Activated T-cell treated with anti-CD3 and anti-CD28 coated beads, Interleukin-2, amount 50 U/mL, for 72 hours (primary cell): ENCODE results near the gene EMILIN1. TPM values are rescaled to one million over a fixed set of nuclear protein-coding genes. Genes with fewer than 3 reads are reported as not detected.
"Not testable (repeated sequence)": the region's sequence is repeated elsewhere in the genome, so short reads cannot be mapped to it uniquely, and the experiment has no call there.

Source experiments
- ATAC-seq, 2 donors: fragments of 150-1000 bp; cut with Tn5 transposase; replicated peaks in 1 of 2; 2 replicates each; pipeline ENCODE4 v1.10.0; 2021; ENCODE audit warnings: moderate library complexity in 2 of 2, mild to moderate bottlenecking in 1 of 2
- DNase-seq, 2 donors: peaks; one replicate each; pipeline ENCODE4 v3.0.0; 2021 to 2022; ENCODE audit warnings: mixed read lengths in 1 of 2
- H3K27ac Mint-ChIP-seq: one replicate; pipeline ENCODE4 v1.8.0; 2022; ENCODE audit warnings: mild to moderate bottlenecking, moderate library complexity, mixed read lengths
- H3K27me3 Mint-ChIP-seq: one replicate; pipeline ENCODE4 v1.8.0; 2022; ENCODE audit warnings: low read depth, mixed read lengths
- H3K36me3 Mint-ChIP-seq, 2 donors: one replicate each; pipeline ENCODE4 v1.8.0; 2022; ENCODE audit warnings: mixed read lengths in 2 of 2, mild to moderate bottlenecking in 1 of 2; ENCODE audit not compliant: insufficient read depth in 2 of 2
- H3K4me1 Mint-ChIP-seq: one replicate; pipeline ENCODE4 v1.8.0; 2022; ENCODE audit warnings: low read depth, mixed read lengths
- H3K4me3 Mint-ChIP-seq, 2 donors: one replicate each; pipeline ENCODE4 v1.8.0; 2022; ENCODE audit warnings: mild to moderate bottlenecking in 2 of 2, mixed read lengths in 2 of 2, moderate library complexity in 2 of 2
- H3K9me3 Mint-ChIP-seq, 2 donors: one replicate each; pipeline ENCODE4 v1.8.0; 2022; ENCODE audit warnings: mixed read lengths in 2 of 2
- total RNA-seq, 2 donors: library from RNA; stranded (reverse); gene quantifications; one replicate each; pipeline ENCODE4 v1.2.3, GENCODE V29; 2022

Gene EMILIN1
- total RNA-seq, 2 donors from 2014 or later, result 0.36 to 1.0 TPM

- no peak for DNase-seq
- no peaks in the 10 kb centered on the region for H3K9me3 Mint-ChIP-seq
- H3K36me3 Mint-ChIP-seq, result no peaks in the 10 kb centered on the region
- peak; percentile 21 to 26 for ATAC-seq
- peaks cover 41% of the 10 kb centered on the region for H3K27me3 Mint-ChIP-seq
- peaks cover 17% of the 10 kb centered on the region for H3K4me1 Mint-ChIP-seq
- no peak within 1 kb of the TSS for H3K27ac Mint-ChIP-seq
- peak within 1 kb of the TSS; percentile 77 to 82 for H3K4me3 Mint-ChIP-seq
Measured at GRCh38 chr2:27118525-27119329, 40.3 kb downstream of the EMILIN1 start, which contains the start of gene CGREF1. CGREF1 (minus strand) TSS chr2:27119128; CDS start chr2:27104366, 14,762 bp downstream.

GRCh38 chr2:27119330-27119670 is 40.9 kb downstream of the EMILIN1 start:
- ATAC-seq, DNase-seq, H3K36me3 Mint-ChIP-seq, H3K9me3 Mint-ChIP-seq, H3K27ac Mint-ChIP-seq: not testable (repeated sequence)
- Mint-ChIP-seq H3K4me3 (peak overlapping the region; percentile 77 to 82), H3K27me3 (peaks cover 41% of the 10 kb centered on the region), H3K4me1 (peaks cover 21% of the 10 kb centered on the region)

GRCh38 chr2:27121906-27122305 is 43.5 kb downstream of the EMILIN1 start:
- H3K27ac Mint-ChIP-seq, result no peak overlapping the region
- no peak for DNase-seq
- H3K27me3 Mint-ChIP-seq, result peaks cover 41% of the 10 kb centered on the region
- H3K4me1 Mint-ChIP-seq, result peaks cover 21% of the 10 kb centered on the region
- no peaks in the 10 kb centered on the region for H3K36me3 Mint-ChIP-seq
- ATAC-seq, result no peak
- no peaks in the 10 kb centered on the region for H3K9me3 Mint-ChIP-seq
- H3K4me3 Mint-ChIP-seq, result no peak overlapping the region

GRCh38 chr2:27122791-27123190 is 44.4 kb downstream of the EMILIN1 start:
- peaks cover 39% of the 10 kb centered on the region for H3K27me3 Mint-ChIP-seq
- H3K4me3 Mint-ChIP-seq, result peak overlapping the region; percentile 91

GRCh38 chr2:27123302-27124150 is 45.1 kb downstream of the EMILIN1 start, which contains the start of gene ABHD1:
ABHD1 (plus strand) TSS chr2:27123815; CDS start chr2:27123949, 134 bp downstream.
- peak; percentile 75 to 78 for DNase-seq
- Mint-ChIP-seq H3K9me3 (no peaks in the 10 kb centered on the region), H3K27ac (peak within 1 kb of the TSS; percentile 9), H3K4me1 (peaks cover 21% of the 10 kb centered on the region), H3K27me3 (peaks cover 34% of the 10 kb centered on the region), H3K36me3 (no peaks in the 10 kb centered on the region), H3K4me3 (peak within 1 kb of the TSS; percentile 91)
- peak; percentile 88 to 90 for ATAC-seq

More at GRCh38 chr2:27122791-27123190, 44.4 kb downstream of the EMILIN1 start:
- Mint-ChIP-seq H3K9me3 (no peaks in the 10 kb centered on the region), H3K4me1 (peaks cover 21% of the 10 kb centered on the region), H3K27ac (peak overlapping the region; percentile 9), H3K36me3 (no peaks in the 10 kb centered on the region)
- DNase-seq (no peak), ATAC-seq (no peak)

GRCh38 chr2:27125104-27125503 is 46.7 kb downstream of the EMILIN1 start:
- no peak overlapping the region for H3K27ac Mint-ChIP-seq
- peaks cover 14% of the 10 kb centered on the region for H3K4me1 Mint-ChIP-seq
- peaks cover 25% of the 10 kb centered on the region for H3K27me3 Mint-ChIP-seq
- no peak for ATAC-seq
- H3K4me3 Mint-ChIP-seq, result no peak overlapping the region
- no peaks in the 10 kb centered on the region for H3K9me3 Mint-ChIP-seq
- no peak for DNase-seq
- H3K36me3 Mint-ChIP-seq, result no peaks in the 10 kb centered on the region

GRCh38 chr2:27126252-27126710 is 47.9 kb downstream of the EMILIN1 start:
- Mint-ChIP-seq H3K27me3 (peaks cover 16% of the 10 kb centered on the region), H3K27ac (no peak overlapping the region), H3K4me1 (peaks cover 14% of the 10 kb centered on the region), H3K9me3 (no peaks in the 10 kb centered on the region), H3K4me3 (no peak overlapping the region), H3K36me3 (no peaks in the 10 kb centered on the region)
- DNase-seq (no peak), ATAC-seq (no peak)

- H3K9me3 Mint-ChIP-seq, result no peaks in the 10 kb centered on the region
- H3K4me1 Mint-ChIP-seq, result peaks cover 15% of the 10 kb centered on the region
- no peak overlapping the region for H3K27ac Mint-ChIP-seq
- H3K27me3 Mint-ChIP-seq, result no peaks in the 10 kb centered on the region
- H3K36me3 Mint-ChIP-seq, result peaks cover 0 to 3% of the 10 kb centered on the region in 2 donors
- no peak for DNase-seq
- no peak overlapping the region for H3K4me3 Mint-ChIP-seq
- ATAC-seq, result no peak
Measured at GRCh38 chr2:27127883-27128667, 49.7 kb downstream of the EMILIN1 start.

- no peaks in the 10 kb centered on the region for H3K9me3 Mint-ChIP-seq
- H3K27me3 Mint-ChIP-seq, result no peaks in the 10 kb centered on the region
- peaks cover 0 to 6% of the 10 kb centered on the region in 2 donors for H3K36me3 Mint-ChIP-seq
- DNase-seq (no peak), ATAC-seq (no peak)
- peaks cover 15% of the 10 kb centered on the region for H3K4me1 Mint-ChIP-seq
- H3K27ac Mint-ChIP-seq, result no peak overlapping the region
- H3K4me3 Mint-ChIP-seq, result no peak overlapping the region
Measured at GRCh38 chr2:27128668-27129571, 50.5 kb downstream of the EMILIN1 start.

- peaks cover 20% of the 10 kb centered on the region for H3K4me1 Mint-ChIP-seq
- no peak overlapping the region for H3K4me3 Mint-ChIP-seq
- no peaks in the 10 kb centered on the region for H3K9me3 Mint-ChIP-seq
- no peak overlapping the region for H3K27ac Mint-ChIP-seq
- peaks cover 2 to 6% of the 10 kb centered on the region in 2 donors for H3K36me3 Mint-ChIP-seq
- ATAC-seq (no peak), DNase-seq (no peak)
- H3K27me3 Mint-ChIP-seq, result no peaks in the 10 kb centered on the region
Measured at GRCh38 chr2:27130396-27130795, 52.0 kb downstream of the EMILIN1 start.

- Mint-ChIP-seq H3K27ac (no peak overlapping the region), H3K27me3 (no peaks in the 10 kb centered on the region), H3K36me3 (peaks cover 2 to 6% of the 10 kb centered on the region in 2 donors), H3K4me1 (peaks cover 20% of the 10 kb centered on the region), H3K4me3 (no peak overlapping the region), H3K9me3 (no peaks in the 10 kb centered on the region)
- DNase-seq (no peak), ATAC-seq (no peak)
Measured at GRCh38 chr2:27131429-27131828, 53.0 kb downstream of the EMILIN1 start.
